ENCODE results near the gene RHOBTB1.

DNA sequence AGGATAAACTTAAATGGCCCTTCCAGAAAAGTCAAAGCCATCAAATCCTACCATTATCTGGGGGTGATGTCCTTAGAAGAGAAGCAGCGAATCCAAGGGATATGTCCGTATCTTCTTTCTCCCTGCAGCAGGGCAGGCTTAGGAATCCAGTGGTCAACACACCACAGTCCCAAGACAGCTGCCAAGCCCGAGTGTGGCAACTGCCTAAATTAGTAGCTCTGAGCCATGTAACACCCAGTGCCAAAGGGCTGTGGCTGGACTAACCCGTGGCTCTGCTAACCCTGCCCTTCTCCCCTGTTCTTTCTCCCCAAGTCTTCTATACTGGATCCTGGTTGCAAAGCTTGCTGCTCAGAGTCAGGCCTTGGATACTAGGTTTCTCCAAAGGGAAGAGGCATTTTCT, 90.9 kb downstream of the RHOBTB1 start:
- no peak for TF ChIP-seq JUNB (IDR thresholded peaks at IDR 0.05; ENCODE audit: unreplicated experiment)
- TF ChIP-seq CTCF (conservative IDR thresholded peaks at IDR 0.05; ENCODE audit: low read depth in 2 of 2), result no peak
- TF ChIP-seq POLR2AphosphoS5 (IDR thresholded peaks at IDR 0.05; ENCODE audit: low read depth), result no peak
- TF ChIP-seq, protein P1, sequence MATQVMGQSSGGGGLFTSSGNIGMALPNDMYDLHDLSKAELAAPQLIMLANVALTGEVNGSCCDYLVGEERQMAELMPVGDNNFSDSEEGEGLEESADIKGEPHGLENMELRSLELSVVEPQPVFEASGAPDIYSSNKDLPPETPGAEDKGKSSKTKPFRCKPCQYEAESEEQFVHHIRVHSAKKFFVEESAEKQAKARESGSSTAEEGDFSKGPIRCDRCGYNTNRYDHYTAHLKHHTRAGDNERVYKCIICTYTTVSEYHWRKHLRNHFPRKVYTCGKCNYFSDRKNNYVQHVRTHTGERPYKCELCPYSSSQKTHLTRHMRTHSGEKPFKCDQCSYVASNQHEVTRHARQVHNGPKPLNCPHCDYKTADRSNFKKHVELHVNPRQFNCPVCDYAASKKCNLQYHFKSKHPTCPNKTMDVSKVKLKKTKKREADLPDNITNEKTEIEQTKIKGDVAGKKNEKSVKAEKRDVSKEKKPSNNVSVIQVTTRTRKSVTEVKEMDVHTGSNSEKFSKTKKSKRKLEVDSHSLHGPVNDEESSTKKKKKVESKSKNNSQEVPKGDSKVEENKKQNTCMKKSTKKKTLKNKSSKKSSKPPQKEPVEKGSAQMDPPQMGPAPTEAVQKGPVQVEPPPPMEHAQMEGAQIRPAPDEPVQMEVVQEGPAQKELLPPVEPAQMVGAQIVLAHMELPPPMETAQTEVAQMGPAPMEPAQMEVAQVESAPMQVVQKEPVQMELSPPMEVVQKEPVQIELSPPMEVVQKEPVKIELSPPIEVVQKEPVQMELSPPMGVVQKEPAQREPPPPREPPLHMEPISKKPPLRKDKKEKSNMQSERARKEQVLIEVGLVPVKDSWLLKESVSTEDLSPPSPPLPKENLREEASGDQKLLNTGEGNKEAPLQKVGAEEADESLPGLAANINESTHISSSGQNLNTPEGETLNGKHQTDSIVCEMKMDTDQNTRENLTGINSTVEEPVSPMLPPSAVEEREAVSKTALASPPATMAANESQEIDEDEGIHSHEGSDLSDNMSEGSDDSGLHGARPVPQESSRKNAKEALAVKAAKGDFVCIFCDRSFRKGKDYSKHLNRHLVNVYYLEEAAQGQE (IDR thresholded peaks at IDR 0.05; ENCODE audit: unreplicated experiment), result no peak
- no peak for TF ChIP-seq EZH2phosphoT487 (IDR thresholded peaks at IDR 0.05; ENCODE audit: unreplicated experiment)
- TF ChIP-seq CREB1 (CRISPR knock-in tag; IDR thresholded peaks at IDR 0.05; ENCODE audit: low read depth), result no peak
- TF ChIP-seq NANOG (IDR thresholded peaks at IDR 0.05; ENCODE audit: borderline replicate concordance), result no peak
- TF ChIP-seq EZH2 (IDR thresholded peaks at IDR 0.05; ENCODE audit: low read depth, unreplicated experiment), result no peak
- TF ChIP-seq, protein P2, sequence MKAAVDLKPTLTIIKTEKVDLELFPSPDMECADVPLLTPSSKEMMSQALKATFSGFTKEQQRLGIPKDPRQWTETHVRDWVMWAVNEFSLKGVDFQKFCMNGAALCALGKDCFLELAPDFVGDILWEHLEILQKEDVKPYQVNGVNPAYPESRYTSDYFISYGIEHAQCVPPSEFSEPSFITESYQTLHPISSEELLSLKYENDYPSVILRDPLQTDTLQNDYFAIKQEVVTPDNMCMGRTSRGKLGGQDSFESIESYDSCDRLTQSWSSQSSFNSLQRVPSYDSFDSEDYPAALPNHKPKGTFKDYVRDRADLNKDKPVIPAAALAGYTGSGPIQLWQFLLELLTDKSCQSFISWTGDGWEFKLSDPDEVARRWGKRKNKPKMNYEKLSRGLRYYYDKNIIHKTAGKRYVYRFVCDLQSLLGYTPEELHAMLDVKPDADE (IDR thresholded peaks at IDR 0.05), result no peak
- no peak for TF ChIP-seq ZNF114 (CRISPR knock-in tag; IDR thresholded peaks at IDR 0.05)

All from GM23338 (cell line).